NCI-H82 treated with DMSO at 0.1 percent for 48 hours (cell line): ENCODE results near the gene BLVRA.
"Not testable (repeated sequence)": the region's sequence is repeated elsewhere in the genome, so short reads cannot be mapped to it uniquely, and the experiment has no call there.

Source experiments
- DNase-seq: peaks from one replicate; lab custom pipeline; 2025; ENCODE audit not compliant: unreplicated experiment; lab: John Stamatoyannopoulos, UW

Gene BLVRA

GRCh38 chr7:43758029-43758821, at the start of gene BLVRA:
Gene BLVRA, plus strand, starts transcription at chr7:43758680. Its CDS starts 12,479 bp downstream, at chr7:43771159.
- peak; percentile 14 for DNase-seq

- no peak for DNase-seq
Measured at GRCh38 chr7:43711503-43711902, 47.0 kb upstream of the BLVRA start.

- DNase-seq = not testable (repeated sequence)
Measured at GRCh38 chr7:43715966-43716365, 42.5 kb upstream of the BLVRA start.

GRCh38 chr7:43716598-43716997, 41.9 kb upstream of the BLVRA start:
- no peak for DNase-seq

- no peak for DNase-seq
Measured at GRCh38 chr7:43721193-43721806, 37.2 kb upstream of the BLVRA start.

- no peak for DNase-seq
Measured at GRCh38 chr7:43723007-43723341, 35.5 kb upstream of the BLVRA start.

GRCh38 chr7:43725251-43725650, 33.2 kb upstream of the BLVRA start:
- DNase-seq = no peak

GRCh38 chr7:43726466-43726865, 32.0 kb upstream of the BLVRA start:
- DNase-seq = no peak

GRCh38 chr7:43727003-43727402, 31.5 kb upstream of the BLVRA start:
- DNase-seq = no peak

GRCh38 chr7:43727494-43727893, 31.0 kb upstream of the BLVRA start:
- no peak for DNase-seq

GRCh38 chr7:43729214-43729923, 29.1 kb upstream of the BLVRA start, which contains the start of gene COA1:
Gene COA1, minus strand, starts transcription at chr7:43729523. Its CDS starts 80,909 bp downstream, at chr7:43648614.
- peak; percentile 80 for DNase-seq

- no peak for DNase-seq
Measured at GRCh38 chr7:43729924-43730248, 28.6 kb upstream of the BLVRA start.

- not testable (repeated sequence) for DNase-seq
Measured at GRCh38 chr7:43731494-43731893, 27.0 kb upstream of the BLVRA start.

- DNase-seq = not testable (repeated sequence)
Measured at GRCh38 chr7:43734575-43735332, 23.7 kb upstream of the BLVRA start.

GRCh38 chr7:43735403-43735801, 23.1 kb upstream of the BLVRA start:
- no peak for DNase-seq

- DNase-seq = no peak
Measured at GRCh38 chr7:43735802-43736603, 22.5 kb upstream of the BLVRA start.

- DNase-seq = no peak
Measured at GRCh38 chr7:43737467-43738127, 20.9 kb upstream of the BLVRA start.

GRCh38 chr7:43742692-43743091, 15.8 kb upstream of the BLVRA start:
- no peak for DNase-seq

GRCh38 chr7:43747328-43748105, 11.0 kb upstream of the BLVRA start:
- DNase-seq = no peak
